DOHH2 (cell line): Measurements from ENCODE around the gene ZDHHC19.

Experiments
- EZH2phosphoT487 ChIP-seq: fragments of 200-600 bp; sonication (generic); IDR thresholded peaks from 2 replicates; pipeline ENCODE4 v1.6.1; 2017; ENCODE audit warnings: borderline replicate concordance, mild to moderate bottlenecking, antibody characterized with exemption, low read length, moderate library complexity, mixed read lengths
- TF ChIP-seq, protein P1 (sequence below): fragments of 200-600 bp; sonication (generic); IDR thresholded peaks from one replicate; pipeline ENCODE4 v1.5.1; 2014; ENCODE audit warnings: antibody characterized with exemption, mild to moderate bottlenecking, low read depth, low read length; ENCODE audit not compliant: poor library complexity, severe bottlenecking

DNA sequence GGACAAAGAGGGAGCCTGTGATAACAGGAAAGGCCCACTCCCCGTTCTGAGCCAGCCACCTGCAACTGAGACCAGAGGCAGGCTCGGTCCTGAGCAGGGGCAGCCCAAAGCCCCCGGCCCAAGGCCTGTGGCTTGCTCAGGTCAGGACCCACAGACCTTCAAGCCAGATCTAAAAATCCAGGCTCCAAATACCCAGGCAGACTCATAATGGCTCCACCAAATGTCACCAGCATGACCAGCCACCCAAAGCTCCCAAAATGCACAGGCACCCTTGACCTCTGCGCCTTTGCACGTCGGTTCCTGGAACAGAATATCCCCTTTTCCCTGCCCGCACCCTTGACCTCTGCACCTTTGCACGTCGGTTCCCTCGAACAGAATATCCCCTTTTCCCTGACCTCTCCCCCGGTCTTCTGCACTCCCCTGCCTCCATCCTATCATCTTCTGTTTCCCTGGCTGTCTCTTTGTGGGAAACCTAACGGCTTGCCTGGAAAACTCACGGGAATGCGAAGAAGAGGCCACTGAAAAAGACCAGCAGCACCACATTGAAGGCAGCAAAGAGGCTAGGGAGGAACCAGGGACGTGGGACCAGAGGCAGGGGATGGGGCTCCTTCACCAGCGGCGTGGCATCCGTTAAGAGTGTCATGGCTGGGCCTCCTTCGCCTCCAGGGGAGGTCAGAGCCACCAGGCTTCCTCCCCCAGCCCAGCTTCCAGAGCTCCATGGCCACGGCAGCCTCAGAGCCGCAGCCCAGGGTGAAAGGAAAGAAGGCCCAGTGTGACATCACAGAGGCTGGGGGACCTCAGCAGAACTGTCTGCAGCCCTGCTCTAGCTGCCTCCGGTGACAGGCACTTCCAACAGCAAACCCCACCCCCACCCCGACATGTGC is at the start of gene ZDHHC19:
- TF ChIP-seq, protein P1, sequence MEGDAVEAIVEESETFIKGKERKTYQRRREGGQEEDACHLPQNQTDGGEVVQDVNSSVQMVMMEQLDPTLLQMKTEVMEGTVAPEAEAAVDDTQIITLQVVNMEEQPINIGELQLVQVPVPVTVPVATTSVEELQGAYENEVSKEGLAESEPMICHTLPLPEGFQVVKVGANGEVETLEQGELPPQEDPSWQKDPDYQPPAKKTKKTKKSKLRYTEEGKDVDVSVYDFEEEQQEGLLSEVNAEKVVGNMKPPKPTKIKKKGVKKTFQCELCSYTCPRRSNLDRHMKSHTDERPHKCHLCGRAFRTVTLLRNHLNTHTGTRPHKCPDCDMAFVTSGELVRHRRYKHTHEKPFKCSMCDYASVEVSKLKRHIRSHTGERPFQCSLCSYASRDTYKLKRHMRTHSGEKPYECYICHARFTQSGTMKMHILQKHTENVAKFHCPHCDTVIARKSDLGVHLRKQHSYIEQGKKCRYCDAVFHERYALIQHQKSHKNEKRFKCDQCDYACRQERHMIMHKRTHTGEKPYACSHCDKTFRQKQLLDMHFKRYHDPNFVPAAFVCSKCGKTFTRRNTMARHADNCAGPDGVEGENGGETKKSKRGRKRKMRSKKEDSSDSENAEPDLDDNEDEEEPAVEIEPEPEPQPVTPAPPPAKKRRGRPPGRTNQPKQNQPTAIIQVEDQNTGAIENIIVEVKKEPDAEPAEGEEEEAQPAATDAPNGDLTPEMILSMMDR = no peak
- no peak for TF ChIP-seq EZH2phosphoT487
